ENCODE measurements around the gene CRACR2A.

The CRACR2A gene

GRCh38 chr12:3679831-3680230 lies 73.1 kb downstream of the CRACR2A start:
- no peak for DNase-seq

DNA sequence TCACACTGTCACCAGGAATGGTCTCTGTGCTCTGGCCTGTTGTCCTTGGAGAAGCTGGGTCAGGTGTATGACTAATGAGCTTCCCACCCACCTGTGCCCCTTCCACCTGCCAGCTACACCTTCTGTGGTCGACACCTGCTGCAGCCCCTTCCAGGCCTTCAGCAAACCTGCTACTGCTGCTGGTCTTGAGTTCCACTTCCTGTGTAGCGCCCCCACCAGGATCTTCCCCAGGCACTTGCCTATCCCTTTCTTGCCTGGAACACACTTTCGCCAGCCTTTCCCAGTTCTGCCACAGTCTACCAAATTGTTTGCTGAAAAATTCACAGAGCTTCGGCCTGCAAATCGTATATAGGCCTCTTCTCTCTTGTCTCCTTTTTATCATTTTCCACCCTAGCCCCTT lies 75.3 kb downstream of the CRACR2A start:
- DNase-seq: no peak

DNA sequence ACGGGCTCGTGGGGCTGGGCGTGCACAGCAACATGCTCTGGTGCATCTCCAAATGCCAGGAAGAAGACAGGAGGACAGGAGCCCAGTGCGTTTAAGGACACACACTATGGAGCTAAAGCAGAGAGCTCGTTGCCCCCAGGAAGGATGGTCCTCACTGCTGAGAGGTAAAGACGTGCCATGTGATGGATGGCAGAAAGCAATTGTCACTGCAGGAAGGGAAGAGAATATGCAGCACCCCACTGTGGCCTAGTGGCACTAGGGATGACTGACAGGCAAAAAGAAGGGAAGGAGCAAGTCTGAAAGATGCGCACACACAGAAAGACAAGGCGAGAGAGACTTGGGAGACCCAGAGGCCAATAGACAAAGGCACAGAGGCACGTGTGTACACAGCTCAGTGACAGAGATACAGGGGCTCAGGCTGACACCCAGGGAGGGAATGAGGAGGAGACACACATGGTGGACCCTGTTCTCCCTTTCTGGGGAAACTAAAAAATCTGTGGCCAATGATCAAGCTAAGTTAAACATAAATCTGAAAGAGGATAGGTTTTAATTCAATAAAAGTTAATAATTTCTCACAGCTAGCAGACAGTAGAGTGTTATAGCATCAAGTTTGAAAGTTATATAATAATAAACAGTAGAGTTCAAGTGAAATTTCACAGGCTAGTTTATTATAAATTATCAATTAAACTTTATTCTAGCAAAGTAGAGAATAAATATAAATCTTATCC lies 78.8 kb downstream of the CRACR2A start:
- DNase-seq: no peak

GRCh38 chr12:3672113-3672509 lies 80.8 kb downstream of the CRACR2A start:
- DNase-seq: no peak

- no peak for DNase-seq
Observed at GRCh38 chr12:3671330-3672112, 81.4 kb downstream of the CRACR2A start.

DNA sequence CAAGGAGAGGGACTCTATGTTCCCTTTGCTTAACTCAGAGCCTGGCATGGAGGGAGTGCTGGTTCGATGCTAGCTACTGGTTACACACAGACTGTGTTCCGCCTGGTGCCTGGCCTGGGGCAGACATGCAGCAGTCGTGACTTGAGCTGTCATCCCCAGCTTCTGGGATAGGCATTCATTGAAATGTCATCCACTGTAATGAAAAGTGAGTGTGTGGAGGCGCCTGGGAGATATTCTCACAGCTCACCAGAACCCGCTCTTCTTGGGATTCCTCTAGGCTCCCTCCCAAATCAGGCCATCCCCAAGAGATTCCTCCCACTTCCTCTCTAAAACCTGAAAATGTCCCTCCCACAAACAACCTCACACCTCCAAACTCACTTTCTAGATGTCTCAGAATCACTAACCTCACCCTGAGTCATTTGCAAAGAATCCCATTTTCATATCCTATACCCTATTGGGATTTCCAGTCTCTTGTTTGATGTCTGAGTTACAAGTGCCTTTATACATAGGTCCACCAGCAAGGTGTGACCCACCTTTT lies 82.8 kb downstream of the CRACR2A start:
- no peak for DNase-seq

- no peak for DNase-seq
Observed at GRCh38 chr12:3669594-3669993, 83.3 kb downstream of the CRACR2A start.

- no peak for DNase-seq
Observed at GRCh38 chr12:3668479-3669165, 84.3 kb downstream of the CRACR2A start.

DNA sequence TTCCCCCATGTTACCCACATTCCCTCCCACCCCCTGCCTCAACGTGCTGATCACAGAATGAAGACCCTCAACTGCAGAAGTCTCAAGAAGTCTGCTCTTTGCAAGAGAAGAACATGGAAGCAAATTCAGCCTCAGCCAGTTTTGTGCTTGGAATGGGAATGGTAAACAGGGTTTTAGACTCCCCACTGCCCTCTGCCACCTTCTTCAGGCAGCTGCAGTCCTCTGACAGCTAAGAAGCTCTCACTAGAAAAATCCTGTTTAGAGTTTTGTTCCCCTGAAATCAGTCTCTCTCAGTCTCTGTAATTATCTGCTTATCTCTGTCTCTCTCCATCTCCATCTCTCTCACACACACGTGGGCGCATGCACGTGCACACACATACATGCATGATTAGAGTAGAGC lies 85.4 kb downstream of the CRACR2A start:
- no peak for DNase-seq

DNA sequence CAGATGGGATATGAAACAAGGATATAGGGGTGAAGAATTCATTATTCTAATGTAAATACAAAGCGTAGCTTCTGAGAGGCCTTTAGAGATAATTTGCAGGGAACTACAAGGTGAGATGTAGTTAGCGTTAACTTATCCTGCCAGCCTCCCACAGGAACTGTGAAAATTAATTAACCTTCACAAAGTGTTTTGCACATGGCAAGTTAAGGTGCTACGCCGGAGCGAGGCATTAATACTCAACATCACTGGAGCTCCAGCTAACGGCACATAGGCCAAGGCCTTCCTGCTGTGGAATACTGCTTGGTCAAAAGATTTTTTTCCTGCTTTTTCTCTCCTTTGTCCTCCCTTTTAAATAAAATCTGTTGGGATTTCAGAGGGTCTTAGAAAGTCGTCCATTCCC lies 86.5 kb downstream of the CRACR2A start:
- DNase-seq: no peak

DNA sequence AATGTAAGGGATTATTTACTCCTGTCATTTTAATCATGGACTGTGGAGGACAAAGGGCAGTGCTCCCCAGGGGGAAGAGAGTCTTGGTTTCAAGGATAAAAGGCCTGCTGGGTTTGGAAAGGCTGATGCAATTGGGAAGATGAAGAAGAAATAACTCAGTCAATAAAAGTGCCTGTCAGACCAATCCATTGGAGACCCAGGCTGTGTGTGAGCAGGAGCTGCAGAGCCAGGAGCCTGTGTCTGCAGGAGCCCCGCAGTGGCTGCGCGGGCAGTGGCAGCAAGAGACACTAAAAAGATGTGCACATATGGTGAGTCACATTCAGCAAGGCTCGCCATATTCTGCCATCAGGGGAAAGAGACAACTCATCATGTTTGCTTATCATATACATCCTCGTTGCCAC lies 90.4 kb downstream of the CRACR2A start:
- DNase-seq: no peak

GRCh38 chr12:3661028-3661427 lies 91.9 kb downstream of the CRACR2A start:
- no peak for DNase-seq

GRCh38 chr12:3658327-3659163 lies 94.4 kb downstream of the CRACR2A start:
- peak; percentile 43 for DNase-seq

DNA sequence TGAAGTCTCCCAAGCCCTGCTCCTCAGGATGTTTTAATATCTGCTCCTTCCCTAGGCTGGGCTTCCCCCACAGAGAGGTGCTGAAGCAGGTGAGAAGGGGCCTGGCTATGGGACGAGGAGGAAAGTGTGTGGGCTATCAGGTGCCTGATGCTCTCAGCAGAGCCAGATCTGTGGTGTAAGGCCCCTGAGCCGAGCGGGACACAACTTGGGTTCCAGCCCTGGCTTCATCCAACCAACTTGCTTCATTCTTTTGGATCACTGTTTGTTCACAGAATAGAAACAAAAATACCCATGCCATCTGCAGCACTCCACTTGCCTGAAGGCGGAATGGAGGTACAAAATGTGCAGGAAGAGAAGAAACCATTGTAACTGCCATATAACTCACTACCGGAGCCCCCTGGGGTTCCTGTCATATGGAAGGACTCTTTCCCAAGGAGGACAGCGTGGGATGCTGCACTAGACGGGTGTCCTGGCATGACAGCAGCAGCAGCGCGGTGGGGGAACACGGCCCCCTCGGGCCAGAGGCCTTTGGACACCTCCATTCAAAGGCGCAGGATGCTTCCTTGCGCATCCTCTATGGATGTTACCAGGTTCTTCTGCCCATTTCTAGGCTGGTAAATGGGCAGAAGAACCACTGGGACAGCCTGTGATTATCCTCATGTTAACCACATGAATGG lies 95.8 kb downstream of the CRACR2A start:
- DNase-seq: no peak

DNA sequence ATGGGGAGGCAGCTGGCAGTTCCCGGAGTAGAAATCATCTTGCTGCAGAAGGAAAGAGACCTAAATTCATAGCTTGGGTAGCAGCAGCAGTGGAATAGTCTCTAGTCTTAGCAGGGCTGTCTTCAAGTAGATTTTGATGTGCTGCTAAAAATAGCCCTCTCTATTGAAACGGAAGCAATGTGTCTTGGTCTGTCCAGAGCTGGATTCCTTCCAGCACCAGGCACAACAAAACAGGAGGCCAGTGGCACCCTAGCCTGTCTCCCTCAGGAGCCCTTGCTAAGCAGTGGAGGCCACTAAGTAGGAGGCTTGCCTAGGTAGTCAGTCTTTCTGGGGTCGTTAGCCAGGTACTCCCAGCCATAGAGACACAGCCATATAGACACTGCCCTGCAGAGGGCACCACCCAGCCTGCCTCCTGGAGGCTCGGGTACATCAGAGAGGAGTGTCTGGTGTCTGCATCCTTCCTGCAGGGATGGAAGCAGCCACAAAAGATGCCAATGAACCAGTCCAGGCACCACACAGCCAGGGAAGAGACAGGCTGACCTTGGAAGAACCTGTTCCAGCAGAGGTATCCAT lies 97.5 kb downstream of the CRACR2A start:
- no peak for DNase-seq

DNA sequence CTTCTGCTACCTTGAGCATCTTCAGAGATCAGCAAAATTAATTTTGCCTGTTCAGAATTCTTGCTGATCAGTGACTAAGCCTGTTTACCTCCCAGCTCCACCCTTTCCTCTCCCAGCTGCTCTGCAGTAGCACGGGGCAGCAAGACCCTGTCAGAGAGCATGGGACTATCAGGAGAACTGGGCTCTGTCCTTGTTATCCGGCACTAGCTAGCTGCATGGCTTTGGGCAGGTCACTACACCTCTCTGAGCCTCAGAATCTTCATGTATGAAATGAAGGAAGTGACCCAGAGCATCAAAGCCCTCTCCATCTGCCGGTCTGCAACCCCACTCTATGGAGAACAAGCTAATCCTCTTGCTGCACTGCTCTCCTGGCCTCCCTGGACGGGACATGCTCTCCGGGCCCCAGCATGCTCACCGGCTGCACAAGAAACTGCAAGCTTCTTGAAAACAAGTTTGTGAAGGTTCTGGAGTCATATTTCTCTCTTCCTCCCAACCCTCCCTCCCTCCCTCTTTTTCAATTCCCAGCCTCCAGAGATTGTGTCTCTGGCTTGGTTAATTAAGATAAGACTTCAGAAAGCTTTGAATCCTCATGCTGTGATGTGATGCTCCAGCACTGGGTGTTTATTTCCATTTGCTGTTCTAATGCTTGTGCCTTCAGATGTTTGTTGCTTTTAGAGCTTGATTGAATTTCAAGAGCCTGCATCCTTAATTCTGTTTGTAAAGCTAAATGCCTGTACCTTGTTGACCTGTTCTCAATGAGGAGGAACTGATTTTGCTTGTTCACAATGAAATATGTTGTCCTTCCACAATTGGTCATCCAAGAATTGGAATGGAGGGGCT lies 101.1 kb downstream of the CRACR2A start:
- DNase-seq: no peak

- no peak for DNase-seq
Observed at GRCh38 chr12:3647504-3647903, 105.4 kb downstream of the CRACR2A start.

- peak; percentile 5 for DNase-seq
Observed at GRCh38 chr12:3646561-3647241, 106.2 kb downstream of the CRACR2A start.

GRCh38 chr12:3645091-3645490 lies 107.8 kb downstream of the CRACR2A start:
- DNase-seq: no peak

GRCh38 chr12:3644104-3644503 lies 108.8 kb downstream of the CRACR2A start:
- no peak for DNase-seq
